Right lobe of liver (tissue), 6 donors: Measurements from ENCODE around the gene POLN. TPM values are rescaled to one million over a fixed set of nuclear protein-coding genes. Genes with fewer than 3 reads are reported as not detected.
A peak's percentile ranks its signal among the peaks of the same experiment; 100 is the strongest.

ENCODE experiments used
- ATAC-seq, 4 donors: fragments of 200-7000 bp; cut with Tn5 transposase; one replicate each; pipeline ENCODE4 v1.9.1; 2020; ENCODE audit warnings: mild to moderate bottlenecking in 4 of 4, moderate library complexity in 4 of 4
- DNase-seq, 3 donors: peaks; one replicate each; pipeline ENCODE4 v3.0.0-alpha.2; 2020
- H3K27ac ChIP-seq, 3 donors: fragments of 200-600 bp; one replicate each; pipeline ENCODE4 v1.8.0; 2022
- H3K27me3 ChIP-seq, 2 donors: fragments of 200-600 bp; one replicate each; pipeline ENCODE4 v1.8.0; 2022
- H3K36me3 ChIP-seq, 4 donors: fragments of 200-600 bp; sonication (generic) in 1 of 4; one replicate each; pipeline versions ENCODE4 v1.5.1 to v1.8.0; 2017 to 2022; ENCODE audit warnings: control low read depth in 1 of 4
- H3K4me1 ChIP-seq, 4 donors: fragments of 200-600 bp; sonication (generic) in 1 of 4; one replicate each; pipeline versions ENCODE4 v1.5.1 to v1.8.0; 2017 to 2022; ENCODE audit warnings: control low read depth in 1 of 4
- H3K4me3 ChIP-seq, 3 donors: fragments of 200-600 bp; one replicate each; pipeline ENCODE4 v1.8.0; 2022
- H3K9me3 ChIP-seq, 4 donors: fragments of 200-600 bp; sonication (generic) in 1 of 4; one replicate each; pipeline versions ENCODE4 v1.5.1 to v1.8.0; 2017 to 2022; ENCODE audit warnings: control low read depth in 1 of 4
- CTCF ChIP-seq, 4 donors: fragments of 200-600 bp in 3 of 4; fragments of 450-650 bp in 1 of 4; IDR thresholded peaks; one replicate each; pipeline versions ENCODE4 v1.5.1 to v1.8.0; 2016 to 2022; ENCODE audit warnings: antibody characterized with exemption in 4 of 4, mild to moderate bottlenecking in 2 of 4
- POLR2A ChIP-seq: fragments of 450-650 bp; IDR thresholded peaks from one replicate; pipeline ENCODE4 v1.6.1; 2017; ENCODE audit warnings: antibody characterized with exemption, mild to moderate bottlenecking
- WGBS: methylation state at CpG from one replicate; pipeline ENCODE4 v1.1.6; 2018; ENCODE audit warnings: low coverage, low lambda C conversion rate; ENCODE audit not compliant: insufficient coverage; ENCODE audit errors: missing lambda C conversion rate; 5-methylcytosine and 5-hydroxymethylcytosine counted together
- intact Hi-C, 2 donors: fragments of 100-400 bp; cut with DNase I; formaldehyde crosslinking; loops; one replicate each; pipeline versions ENCODE4 v1.11.2 to v1.14.1; 2022
- total RNA-seq, 6 experiments: library from RNA; depleted of rRNA in 2 of 6; stranded (reverse); fragments of >200 nt in 2 of 6; fragmentation: NEBNext Ultra II Directional in 3 of 6; extraction: Animal tissue kit (Norgen Biotek cat#: 25700) in 3 of 6; gene quantifications; one replicate each; pipeline versions ENCODE4 v1.1.0 to v1.2.4, GENCODE V29; 2016 to 2023
- donor health status: DM: no; HTN: yes; CAD: no.
- donor health status: DM: no; HTN: no; CAD: no.
- donor health status: DM: no; HTN: no; CAD: no.
- donor health status: DM: no; HTN: yes; CAD: no.
- donor health status: DM: no; HTN: yes; CAD: no.

POLN gene
- total RNA-seq, 6 experiments from 2014 or later = 0.87 to 2.5 (median 1.4) TPM

- no peak for TF ChIP-seq POLR2A
- TF ChIP-seq CTCF (IDR thresholded peaks at IDR 0.05) = no peak
- Histone ChIP-seq H3K4me3 (no peak overlapping the region), H3K27me3 (no peaks in the 10 kb centered on the region), H3K9me3 (no peaks in the 10 kb centered on the region), H3K36me3 (peaks cover 0 to 29% (median 6%) of the 10 kb centered on the region in 4 donors), H3K27ac (no peak overlapping the region), H3K4me1 (peaks cover 0 to 14% (median 0%) of the 10 kb centered on the region in 4 donors)
- 83% methylated on average over 1 of the region's 12 CpGs for WGBS
- peak in 1 of 3 donors; percentile 35 for DNase-seq
- intact Hi-C loops = no loop called here
- no peak for ATAC-seq
Observed at GRCh38 chr4:2252530-2253091, 10.7 kb upstream of the POLN start.

DNA sequence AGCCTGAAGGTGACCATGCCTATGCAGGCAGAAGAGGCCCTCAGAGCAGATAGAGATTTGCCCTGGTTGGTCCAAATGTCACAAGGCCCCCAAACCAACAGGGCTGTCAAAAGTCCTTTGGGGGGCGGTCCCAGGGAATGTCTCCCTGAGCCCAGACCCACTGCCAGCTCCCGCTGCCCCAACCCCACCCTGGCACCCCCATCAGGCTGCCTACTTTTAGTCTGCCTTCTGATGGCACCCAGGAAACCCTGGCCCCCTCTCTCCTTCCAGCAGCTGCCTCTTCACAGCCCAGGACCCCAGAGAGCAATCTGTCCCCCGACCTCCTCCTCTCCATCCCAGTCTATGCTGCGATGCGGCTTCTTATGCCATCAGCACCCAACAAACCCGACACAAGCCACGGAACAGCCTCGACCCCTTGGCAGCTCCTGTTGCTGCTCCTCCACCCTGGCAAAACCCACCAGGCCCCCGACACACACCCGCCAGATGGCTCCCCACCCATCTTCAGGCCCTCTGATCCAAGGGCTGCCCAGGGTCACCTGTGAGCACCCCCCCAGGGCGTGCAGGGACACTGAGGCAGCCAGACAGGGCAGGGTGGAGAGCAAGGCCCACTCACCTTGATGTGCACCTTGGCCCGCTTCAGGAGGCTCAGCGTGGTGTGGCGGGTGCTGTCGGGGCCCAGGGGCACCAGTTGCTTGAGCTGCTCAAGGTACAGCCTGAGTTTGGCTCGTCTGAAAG lies 10.0 kb upstream of the POLN start:
- WGBS = 98% methylated on average over 6 of the region's 16 CpGs
- intact Hi-C loops = no loop called here
- ATAC-seq (no peak), DNase-seq (peak in 2 of 3 donors; percentile 13 to 33)
- no peak overlapping the region for H3K4me3 ChIP-seq
- H3K36me3 ChIP-seq = peaks cover 0 to 29% (median 6%) of the 10 kb centered on the region in 4 donors
- no peaks in the 10 kb centered on the region for H3K9me3 ChIP-seq
- no peak overlapping the region for H3K27ac ChIP-seq
- peaks cover 0 to 7% (median 0%) of the 10 kb centered on the region in 4 donors for H3K4me1 ChIP-seq
- TF ChIP-seq CTCF (IDR thresholded peaks at IDR 0.05) = no peak
- TF ChIP-seq POLR2A = no peak
- no peaks in the 10 kb centered on the region for H3K27me3 ChIP-seq

DNA sequence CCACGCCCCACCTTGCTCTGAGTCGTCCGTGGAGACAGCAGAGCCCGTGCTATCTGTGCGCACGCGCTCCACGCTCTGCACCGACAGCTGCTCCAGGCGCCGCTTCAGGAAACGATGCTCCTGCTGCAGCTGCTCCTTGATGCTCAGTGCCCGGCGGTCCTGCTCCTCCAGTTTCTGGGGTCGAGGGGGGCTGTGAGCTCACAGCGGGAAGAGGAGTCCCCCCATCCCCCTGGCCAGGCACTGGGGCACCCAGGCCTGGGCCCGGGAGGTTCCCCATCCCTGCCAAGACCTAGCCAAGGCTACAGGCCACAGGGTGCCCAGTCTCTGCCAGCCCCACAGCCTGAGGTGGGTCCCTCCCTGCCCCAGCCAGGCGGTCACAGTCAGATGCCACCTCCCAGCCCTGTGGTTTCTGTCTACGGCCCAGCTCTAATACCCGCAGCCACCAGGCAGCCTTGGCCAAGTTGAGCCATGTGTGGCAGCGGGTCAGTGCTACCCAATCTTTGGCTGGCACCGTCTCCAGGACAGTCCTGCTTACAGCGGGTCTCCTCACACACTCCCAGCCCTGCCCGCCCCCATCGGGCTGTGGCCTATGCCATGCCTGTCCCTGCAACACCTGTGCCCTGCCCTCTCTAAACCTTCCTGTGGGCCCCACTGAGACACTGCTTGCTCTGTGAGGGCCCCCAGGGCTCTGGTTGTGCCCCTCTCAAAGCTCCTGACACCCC lies 9.3 kb upstream of the POLN start:
- no peak for TF ChIP-seq POLR2A
- Histone ChIP-seq H3K4me1 (peaks cover 0 to 2% (median 0%) of the 10 kb centered on the region in 4 donors), H3K27me3 (no peaks in the 10 kb centered on the region), H3K4me3 (no peak overlapping the region), H3K36me3 (peaks cover 0 to 29% (median 6%) of the 10 kb centered on the region in 4 donors), H3K27ac (no peak overlapping the region), H3K9me3 (no peaks in the 10 kb centered on the region)
- no peak for ATAC-seq
- 100% methylated on average over 1 of the region's 25 CpGs for WGBS
- intact Hi-C loops = no loop called here
- DNase-seq = peak in 2 of 3 donors; percentile 17 to 48

DNA sequence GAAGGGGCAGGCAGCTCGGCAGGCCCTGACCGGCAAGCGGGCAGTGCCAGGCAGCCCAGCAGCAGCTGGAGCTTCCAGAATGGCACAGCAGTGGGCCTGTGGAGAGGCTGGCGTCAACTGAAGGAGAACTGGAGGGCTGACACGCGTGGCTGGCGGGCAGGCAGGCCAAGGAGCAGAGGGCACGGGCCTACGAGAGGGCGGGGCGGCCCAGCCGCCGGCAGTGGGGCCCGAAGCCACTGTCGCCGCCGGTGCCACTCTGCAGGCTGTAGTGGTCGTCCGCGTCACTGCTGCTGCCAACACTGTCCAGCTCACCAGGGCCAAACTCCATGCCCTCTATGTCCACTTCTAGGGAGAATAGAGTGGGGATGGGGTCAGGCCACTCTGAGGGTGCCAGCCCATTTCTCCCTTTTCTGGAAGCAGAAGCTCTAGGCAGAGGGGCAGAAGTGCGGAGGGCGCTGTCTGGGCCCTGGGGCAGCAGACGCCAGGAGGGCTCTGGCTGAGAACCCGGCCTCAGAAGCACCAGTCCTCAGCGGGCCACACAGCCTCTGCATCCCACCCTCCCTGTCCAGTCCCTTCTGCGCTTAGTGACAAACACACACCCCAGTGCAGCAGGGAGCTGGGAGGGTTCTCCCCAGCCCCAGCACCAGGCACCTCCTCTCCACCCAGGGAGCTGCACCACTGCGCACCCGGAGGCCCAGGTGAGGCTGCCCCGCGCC lies 8.6 kb upstream of the POLN start:
- no peak for TF ChIP-seq CTCF (IDR thresholded peaks at IDR 0.05)
- TF ChIP-seq POLR2A = no peak
- intact Hi-C loops = no loop called here
- no peak for DNase-seq

More for the DNA sequence above, 8.6 kb upstream of the POLN start:
- no peak for ATAC-seq
- 90% methylated on average over 6 of the region's 30 CpGs for whole genome bisulfite sequencing
- Histone ChIP-seq H3K4me1 (no peaks in the 10 kb centered on the region), H3K27ac (no peak overlapping the region), H3K9me3 (no peaks in the 10 kb centered on the region), H3K4me3 (no peak overlapping the region), H3K36me3 (peaks cover 0 to 29% (median 6%) of the 10 kb centered on the region in 4 donors), H3K27me3 (no peaks in the 10 kb centered on the region)
